Upper lobe of left lung (tissue), 6 donors: Measurements from ENCODE around the gene ZNF778. TPM values are rescaled to one million over a fixed set of nuclear protein-coding genes. Genes with fewer than 3 reads are reported as not detected.

ENCODE experiments used
- ATAC-seq, 2 donors: fragments of 200-7000 bp; cut with Tn5 transposase; one replicate each; pipeline ENCODE4 v1.9.1; 2022; ENCODE audit warnings: mild to moderate bottlenecking in 2 of 2, moderate library complexity in 2 of 2; ENCODE audit not compliant: low FRiP score in 2 of 2
- DNase-seq, 2 donors: peaks; one replicate each; pipeline ENCODE4 v3.0.0-alpha.2; 2019 to 2020
- H3K27ac ChIP-seq, 4 donors: fragments of 200-600 bp; sonication (generic); one replicate each; pipeline ENCODE4 v1.5.1; 2016 to 2019
- H3K27me3 ChIP-seq, 4 donors: fragments of 200-600 bp; sonication (generic); one replicate each; pipeline ENCODE4 v1.5.1; 2017 to 2019
- H3K36me3 ChIP-seq, 4 donors: fragments of 200-600 bp; sonication (generic); one replicate each; pipeline ENCODE4 v1.5.1; 2016 to 2019
- H3K4me1 ChIP-seq, 4 donors: fragments of 200-600 bp; sonication (generic); one replicate each; pipeline ENCODE4 v1.5.1; 2018 to 2019
- H3K4me3 ChIP-seq, 4 donors: fragments of 200-600 bp; sonication (generic); one replicate each; pipeline ENCODE4 v1.5.1; 2017 to 2019; ENCODE audit warnings: mild to moderate bottlenecking in 2 of 4, moderate library complexity in 1 of 4
- H3K9me3 ChIP-seq, 4 donors: fragments of 200-600 bp; sonication (generic); one replicate each; pipeline ENCODE4 v1.5.1; 2018 to 2019
- CTCF ChIP-seq, 6 experiments: fragments of 450-650 bp in 4 of 6; fragments of 200-600 bp in 2 of 6; sonication (generic) in 2 of 6; IDR thresholded peaks; one replicate each; pipeline ENCODE4 v1.5.1; 2016 to 2019; ENCODE audit warnings: antibody characterized with exemption in 6 of 6
- EP300 ChIP-seq, 4 donors: sonication (generic); formaldehyde crosslinking; IDR thresholded peaks; one replicate each; pipeline ENCODE4 v1.5.1; 2017; ENCODE audit warnings: antibody characterized with exemption in 4 of 4, control low read depth in 2 of 4
- POLR2A ChIP-seq, 4 donors: fragments of 450-650 bp; IDR thresholded peaks; one replicate each; pipeline ENCODE4 v1.5.1; 2016 to 2017; ENCODE audit warnings: antibody characterized with exemption in 4 of 4, mild to moderate bottlenecking in 2 of 4
- POLR2AphosphoS5 ChIP-seq, 2 donors: sonication (generic); formaldehyde crosslinking; IDR thresholded peaks; one replicate each; pipeline ENCODE4 v1.5.1; 2017; ENCODE audit warnings: antibody characterized with exemption in 2 of 2
- WGBS, 2 donors: methylation state at CpG; one replicate each; pipeline ENCODE4 v1.1.5; 2017 to 2018; 5-methylcytosine and 5-hydroxymethylcytosine counted together
- total RNA-seq, 6 donors: library from RNA; depleted of rRNA in 4 of 6; stranded (reverse); fragments of >200 nt in 4 of 6; gene quantifications; one replicate each; pipeline versions ENCODE4 v1.1.0 to v1.2.1, GENCODE V29; 2016 to 2021
- donor health status: DM: no; HTN: no; CAD: no; lungs with moderate emphysema.
- donor health status: DM: no; HTN: yes; CAD: no; lungs with severe emphysema.

The ZNF778 gene
- total RNA-seq, result 10 to 100 TPM; 12.3 to 50.1 (median 17.7) TPM

GRCh38 chr16:89217388-89218191 is at the start of gene ZNF778:
Gene ZNF778, plus strand, starts transcription at chr16:89217703. Its CDS starts 3,425 bp downstream, at chr16:89221128.
- WGBS, 2 donors, result 0% methylated on average over 40 to 67 of the region's 91 CpGs
- TF ChIP-seq POLR2A (IDR thresholded peaks at IDR 0.05) (peak; percentile 49 to 92 (median 67)), EP300 (IDR thresholded peaks at IDR 0.05) (no peak), POLR2AphosphoS5 (IDR thresholded peaks at IDR 0.05) (peak; percentile 91), CTCF (IDR thresholded peaks at IDR 0.05) (peak in 4 of 6 experiments; percentile 12 to 58 (median 33))

GRCh38 chr16:89168381-89169189 is 48.9 kb upstream of the ZNF778 start:
- H3K27me3 ChIP-seq, result peaks cover 0 to 11% (median 3%) of the 10 kb centered on the region in 4 donors
- TF ChIP-seq EP300 (IDR thresholded peaks at IDR 0.05) (no peak), POLR2AphosphoS5 (IDR thresholded peaks at IDR 0.05) (no peak), CTCF (IDR thresholded peaks at IDR 0.05) (no peak)
- H3K4me3 ChIP-seq, result no peak overlapping the region
- ATAC-seq, result no peak
- 62 to 69% methylated on average over 14 to 22 of the region's 23 CpGs for WGBS, 2 donors
- H3K4me1 ChIP-seq, result peaks cover 15 to 33% (median 23%) of the 10 kb centered on the region in 4 donors
- peak in 1 of 2 donors; percentile 82 for DNase-seq
- H3K9me3 ChIP-seq, result no peaks in the 10 kb centered on the region
- no peak overlapping the region for H3K27ac ChIP-seq
- H3K36me3 ChIP-seq, result no peaks in the 10 kb centered on the region

More at GRCh38 chr16:89217388-89218191, at the start of gene ZNF778:
- no peaks in the 10 kb centered on the region for H3K27me3 ChIP-seq
- peak within 1 kb of the TSS; percentile 96 to 97 (median 96) for H3K27ac ChIP-seq
- peak; percentile 86 to 96 for DNase-seq
- H3K4me1 ChIP-seq, result peaks cover 17 to 37% (median 24%) of the 10 kb centered on the region in 4 donors
- peak; percentile 94 to 97 for ATAC-seq
- H3K36me3 ChIP-seq, result peaks cover 9 to 22% (median 17%) of the 10 kb centered on the region in 4 donors
- H3K4me3 ChIP-seq, result peak within 1 kb of the TSS; percentile 68 to 96 (median 89)
- no peaks in the 10 kb centered on the region for H3K9me3 ChIP-seq

GRCh38 chr16:89169778-89170177 is 47.7 kb upstream of the ZNF778 start:
- H3K4me1 ChIP-seq, result peaks cover 15 to 33% (median 23%) of the 10 kb centered on the region in 4 donors
- H3K4me3 ChIP-seq, result no peak overlapping the region
- peaks cover 0 to 11% (median 3%) of the 10 kb centered on the region in 4 donors for H3K27me3 ChIP-seq
- H3K27ac ChIP-seq, result no peak overlapping the region
- 69 to 75% methylated on average over 5 to 14 of the region's 14 CpGs for WGBS, 2 donors
- ATAC-seq (no peak), DNase-seq (peak in 1 of 2 donors; percentile 69)
- H3K36me3 ChIP-seq, result no peaks in the 10 kb centered on the region
- no peak for TF ChIP-seq CTCF (IDR thresholded peaks at IDR 0.05)
- no peak for TF ChIP-seq EP300 (IDR thresholded peaks at IDR 0.05)
- TF ChIP-seq POLR2A (IDR thresholded peaks at IDR 0.05), result no peak
- no peak for TF ChIP-seq POLR2AphosphoS5 (IDR thresholded peaks at IDR 0.05)
- H3K9me3 ChIP-seq, result no peaks in the 10 kb centered on the region

GRCh38 chr16:89170346-89171215 is 46.9 kb upstream of the ZNF778 start:
- ATAC-seq (no peak), DNase-seq (peak; percentile 81)
- peak overlapping the region in 3 of 4 donors; percentile 29 to 42 (median 41) for H3K4me3 ChIP-seq
- peaks cover 0 to 11% (median 3%) of the 10 kb centered on the region in 4 donors for H3K27me3 ChIP-seq
- no peak for TF ChIP-seq POLR2AphosphoS5 (IDR thresholded peaks at IDR 0.05)
- no peak for TF ChIP-seq EP300 (IDR thresholded peaks at IDR 0.05)
- TF ChIP-seq CTCF (IDR thresholded peaks at IDR 0.05), result no peak
- no peak for TF ChIP-seq POLR2A (IDR thresholded peaks at IDR 0.05)
- H3K4me1 ChIP-seq, result peaks cover 15 to 33% (median 23%) of the 10 kb centered on the region in 4 donors
- H3K36me3 ChIP-seq, result no peaks in the 10 kb centered on the region
- WGBS, 2 donors, result 13 to 14% methylated on average over 25 to 34 of the region's 34 CpGs
- no peaks in the 10 kb centered on the region for H3K9me3 ChIP-seq
- no peak overlapping the region for H3K27ac ChIP-seq
